HCT116 (cell line): ENCODE measurements around the gene IQCK. TPM values are rescaled to one million over a fixed set of nuclear protein-coding genes. Genes with fewer than 3 reads are reported as not detected.
A peak's percentile ranks its signal among the peaks of the same experiment; 100 is the strongest.

ENCODE experiments used
- ATAC-seq: fragments of 200-7000 bp; cut with Tn5 transposase; 2 replicates; pipeline ENCODE4 v1.9.1; 2020; ENCODE audit warnings: mild to moderate bottlenecking, moderate library complexity
- BruUV-seq: library from RNA; stranded (reverse); fragments of 400-500 nt; replicated peaks from 2 replicates; lab custom pipeline; 2021; lab: Mats Ljungman, UMichigan
- CTCF ChIA-PET: fragments of 300-600 bp; sonication (Branson Sonifier 250); formaldehyde crosslinking; loops from one replicate; lab custom pipeline; 2021; ENCODE audit warnings: antibody characterized with exemption; lab: Charles Lee
- POLR2A ChIA-PET: fragments of 300-600, 350-600 bp; sonication (Branson Sonifier 250); formaldehyde crosslinking; loops from one replicate; lab custom pipeline; 2021; ENCODE audit warnings: antibody characterized with exemption; lab: Charles Lee
- RAD21 ChIA-PET, 2 experiments: fragments of 300-600 bp; sonication (Branson Sonifier 250); formaldehyde crosslinking; loops; one replicate each; lab custom pipeline; 2023; ENCODE audit warnings: low total read pairs in 2 of 2; ENCODE audit not compliant: uncharacterized antibody in 2 of 2, unreplicated experiment in 2 of 2, low non-redundant PET in 1 of 2; lab: Charles Lee
- DNase-seq: peaks from one replicate; pipeline ENCODE4 v3.0.0-alpha.2; 2010; ENCODE audit warnings: low read depth, low spot score
- H2AFZ ChIP-seq: fragments of 200-600 bp; shearing (Covaris generic), sonication (generic); 2 replicates; pipeline ENCODE4 v1.6.1; 2017; ENCODE audit warnings: low read depth, mixed run types, mixed read lengths, antibody characterized with exemption, low read length; ENCODE audit not compliant: poor library complexity, severe bottlenecking
- H3K27ac ChIP-seq: 2 replicates; pipeline ENCODE4 v1.5.1; 2012; ENCODE audit warnings: low read depth, low read length
- H3K27me3 ChIP-seq: fragments of 200-600 bp; sonication (generic); 2 replicates; pipeline ENCODE4 v1.6.1; 2016; ENCODE audit warnings: mixed run types, low read length, mixed read lengths; ENCODE audit not compliant: insufficient read depth
- H3K36me3 ChIP-seq, 2 experiments: fragments of 200-500 bp in 1 of 2; fragments of 200-600 bp in 1 of 2; sonication (Bioruptor generic) in 1 of 2; sonication (generic) in 1 of 2; 2 replicates each; pipeline versions ENCODE4 v1.5.1 to v1.6.1; 2014 to 2016; ENCODE audit warnings: low read length in 2 of 2, inconsistent platforms in 1 of 2, mixed read lengths in 1 of 2, mixed run types in 1 of 2; ENCODE audit not compliant: insufficient read depth in 2 of 2, control insufficient read depth in 1 of 2
- H3K4me1 ChIP-seq, 2 experiments: fragments of 200-600 bp in 1 of 2; sonication (generic) in 1 of 2; 2 replicates each; pipeline versions ENCODE4 v1.5.1 to v1.6.1; 2012 to 2017; ENCODE audit warnings: low read length in 2 of 2, inconsistent platforms in 1 of 2, mild to moderate bottlenecking in 1 of 2, mixed read lengths in 1 of 2, mixed run types in 1 of 2, moderate library complexity in 1 of 2; ENCODE audit not compliant: insufficient read depth in 2 of 2, control insufficient read depth in 1 of 2
- H3K4me2 ChIP-seq: fragments of 200-600 bp; sonication (generic); 2 replicates; pipeline ENCODE4 v1.6.1; 2017; ENCODE audit warnings: mixed run types, low read length, mixed read lengths
- H3K4me3 ChIP-seq, 2 experiments: fragments of 200-600 bp in 1 of 2; sonication (generic) in 1 of 2; replicated peaks in 1 of 2; 2 replicates each; pipeline ENCODE4 v1.5.1; 2011 to 2016; ENCODE audit warnings: low read length in 2 of 2, control low read depth in 1 of 2, low read depth in 1 of 2, mild to moderate bottlenecking in 1 of 2, mixed read lengths in 1 of 2, mixed run types in 1 of 2
- H3K79me2 ChIP-seq: fragments of 200-600 bp; sonication (generic); 2 replicates; pipeline ENCODE4 v1.6.1; 2017; ENCODE audit warnings: mild to moderate bottlenecking, mixed run types, low read length, moderate library complexity, mixed read lengths; ENCODE audit not compliant: insufficient read depth
- H3K9ac ChIP-seq: fragments of 200-600 bp; sonication (generic); 2 replicates; pipeline ENCODE4 v1.6.1; 2016; ENCODE audit warnings: low read length, mixed read lengths
- H3K9me2 ChIP-seq: fragments of 200-600 bp; sonication (generic), shearing (Covaris generic); 2 replicates; pipeline ENCODE4 v1.6.1; 2017; ENCODE audit warnings: mixed run types, mild to moderate bottlenecking, moderate library complexity; ENCODE audit not compliant: insufficient read depth
- H3K9me3 ChIP-seq, 2 experiments: fragments of 200-500 bp in 1 of 2; fragments of 200-600 bp in 1 of 2; sonication (Bioruptor generic) in 1 of 2; sonication (generic) in 1 of 2; 2 replicates each; pipeline ENCODE4 v1.6.1; 2014 to 2017; ENCODE audit warnings: low read length in 2 of 2, mixed read lengths in 2 of 2, inconsistent platforms in 1 of 2, low read depth in 1 of 2, mild to moderate bottlenecking in 1 of 2, mixed run types in 1 of 2, moderate library complexity in 1 of 2; ENCODE audit not compliant: control insufficient read depth in 1 of 2, insufficient read depth in 1 of 2
- H4K20me1 ChIP-seq: fragments of 200-600 bp; sonication (generic), shearing (Covaris generic); 2 replicates; pipeline ENCODE4 v1.6.1; 2017; ENCODE audit warnings: mixed run types, mild to moderate bottlenecking, moderate library complexity; ENCODE audit not compliant: insufficient read depth
- ATF3 ChIP-seq: IDR thresholded peaks from 2 replicates; pipeline ENCODE4 v1.6.1; 2012
- CTCF ChIP-seq, 3 experiments: fragments of 200-600 bp in 1 of 3; sonication (generic) in 1 of 3; IDR thresholded peaks in 2 of 3; conservative IDR thresholded peaks in 1 of 3; 2 replicates each; pipeline ENCODE4 v1.5.1; 2012 to 2017; ENCODE audit warnings: low read depth in 2 of 3, low read length in 2 of 3, antibody characterized with exemption in 1 of 3, borderline replicate concordance in 1 of 3, control low read depth in 1 of 3, mild to moderate bottlenecking in 1 of 3, mixed read lengths in 1 of 3, mixed run types in 1 of 3, moderate library complexity in 1 of 3; ENCODE audit not compliant: insufficient read depth in 1 of 3
- MAX ChIP-seq: IDR thresholded peaks from 2 replicates; pipeline ENCODE4 v1.6.1; 2012
- POLR2A ChIP-seq: IDR thresholded peaks from 2 replicates; pipeline ENCODE4 v1.7.0; 2011; ENCODE audit warnings: borderline replicate concordance; ENCODE audit not compliant: insufficient read depth, insufficient read length; ENCODE audit errors: extremely low read depth
- POLR2AphosphoS5 ChIP-seq: IDR thresholded peaks from 2 replicates; pipeline ENCODE4 v1.6.1; 2011; ENCODE audit warnings: mild to moderate bottlenecking, low read depth, low read length, moderate library complexity
- RAD21 ChIP-seq: IDR thresholded peaks from 2 replicates; pipeline ENCODE4 v1.6.1; 2012; ENCODE audit warnings: low read depth, mild to moderate bottlenecking
- REST ChIP-seq: IDR thresholded peaks from 2 replicates; pipeline ENCODE4 v1.6.1; 2012; ENCODE audit warnings: low read depth
- SRF ChIP-seq: IDR thresholded peaks from 2 replicates; pipeline ENCODE4 v1.6.1; 2012; ENCODE audit warnings: low read depth
- ZFX ChIP-seq: fragments of 450-650 bp; IDR thresholded peaks from 2 replicates; pipeline ENCODE4 v1.6.1; 2017
- intact Hi-C: fragments of 100-400 bp; cut with micrococcal nuclease; formaldehyde crosslinking; loops from 2 replicates; pipeline ENCODE4 v1.10.0; 2022
- total RNA-seq: library from RNA; stranded (reverse); gene quantifications from one replicate; pipeline ENCODE4 v1.2.1, GENCODE V29; 2021; ENCODE audit not compliant: unreplicated experiment

The IQCK gene
- total RNA-seq, 1 experiment from 2014 or later: 11.8 TPM

DNA sequence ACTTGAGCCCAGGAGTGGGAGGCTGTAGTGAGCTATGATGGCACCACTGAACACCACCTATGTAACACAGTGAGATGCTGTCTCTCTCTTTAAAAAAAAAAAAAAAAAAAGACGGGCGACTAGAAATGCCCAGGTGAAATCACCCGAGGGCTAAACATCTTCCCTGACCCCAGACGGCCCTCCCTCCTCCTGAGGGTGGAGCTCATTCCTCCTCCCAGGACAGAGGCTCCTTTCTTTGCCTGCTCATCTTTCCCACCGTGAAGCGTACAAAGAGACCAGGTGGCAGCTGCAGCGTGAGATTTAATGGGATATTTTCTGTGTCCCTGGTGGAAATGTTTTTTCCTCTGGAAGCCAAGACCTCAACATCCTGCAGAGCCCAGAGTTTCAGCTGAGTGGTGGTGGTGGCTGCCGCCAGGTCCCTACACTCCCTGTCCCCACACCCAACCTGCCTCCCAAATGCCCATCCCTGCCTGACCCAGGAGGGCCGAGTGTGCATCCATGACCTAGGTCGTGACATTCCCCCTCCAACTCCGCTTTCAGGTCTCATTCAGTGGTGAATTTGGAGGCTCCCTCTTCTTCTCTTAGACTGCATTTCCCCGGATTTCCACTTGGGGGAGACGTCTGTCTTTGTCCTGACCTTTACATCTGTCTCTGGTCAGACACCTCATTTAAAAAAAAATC lies 181.0 kb downstream of the IQCK start:
- Histone ChIP-seq H3K4me1 (peaks cover 4 to 6% of the 10 kb centered on the region in 2 experiments; a peak in 2 of 4 replicates), H4K20me1 (no peaks in the 10 kb centered on the region), H3K36me3 (no peaks in the 10 kb centered on the region), H3K79me2 (no peaks in the 10 kb centered on the region), H3K9me2 (no peaks in the 10 kb centered on the region), H3K27me3 (no peaks in the 10 kb centered on the region), H3K4me2 (peak overlapping the region; percentile 40), H2AFZ (no peak overlapping the region), H3K27ac (no peak overlapping the region), H3K4me3 (no peak overlapping the region), H3K9me3 (no peaks in the 10 kb centered on the region), H3K9ac (no peak overlapping the region)
- intact Hi-C loops: loop anchor here (1.0 to 2.0 kb wide), 2 partner anchors 402 to 484 kb away; no protein-coding TSS in a partner anchor
- ATAC-seq (peak; percentile 89), DNase-seq (peak; percentile 57)
- no TSS peak for BruUV-seq
- peak; percentile 69 to 88 (median 83) for TF ChIP-seq CTCF (IDR thresholded peaks at IDR 0.05 in 2 of 3, conservative IDR thresholded peaks at IDR 0.05 in 1 of 3; ENCODE audit: borderline replicate concordance in 1 of 3, insufficient read depth in 1 of 3, low read depth in 2 of 3, low read length in 2 of 3)
- peak; percentile 75 for TF ChIP-seq RAD21
- no peak for TF ChIP-seq POLR2AphosphoS5
- CTCF ChIA-PET: interaction anchor here (0.8 to 5.1 kb wide), 9 partner anchors 8 to 487 kb away, joined by 3 to 49 read pairs (median 8); no protein-coding TSS in a partner anchor
- POLR2A ChIA-PET: interaction anchor here (0.6 kb wide), 1 partner anchor 776 kb away, joined by 4 read pairs; no protein-coding TSS in a partner anchor
- RAD21 ChIA-PET: interaction anchor here (0.7 to 1.6 kb wide), 5 partner anchors 9 to 501 kb away, joined by 3 to 5 read pairs (median 4); no protein-coding TSS in a partner anchor

GRCh38 chr16:19899605-19899955 lies 181.5 kb downstream of the IQCK start:
- intact Hi-C loops: loop anchor here (1.0 to 2.0 kb wide), 2 partner anchors 401 to 484 kb away; no protein-coding TSS in a partner anchor
- no peak for TF ChIP-seq REST
- TF ChIP-seq POLR2A: no peak
- TF ChIP-seq ZFX: no peak
- no peak for TF ChIP-seq ATF3
- TF ChIP-seq SRF: no peak
- no peak for TF ChIP-seq MAX

More at GRCh38 chr16:19899605-19899955, 181.5 kb downstream of the IQCK start:
- no peaks in the 10 kb centered on the region for H3K9me3 ChIP-seq
- POLR2A ChIA-PET: no interaction called here
- CTCF ChIA-PET: interaction anchor here (0.8 to 5.1 kb wide), 9 partner anchors 8 to 486 kb away, joined by 3 to 49 read pairs (median 8); no protein-coding TSS in a partner anchor
- H3K9ac ChIP-seq: no peak overlapping the region
- H3K79me2 ChIP-seq: no peaks in the 10 kb centered on the region
- DNase-seq: no peak
- no peaks in the 10 kb centered on the region for H3K27me3 ChIP-seq
- peak; percentile 31 for ATAC-seq
- no TSS peak for BruUV-seq
- RAD21 ChIA-PET: interaction anchor here in 1 of 2 experiments (1.0 to 1.8 kb wide), 5 partner anchors 8 to 486 kb away, joined by 3 to 5 read pairs (median 4); no protein-coding TSS in a partner anchor
- no peaks in the 10 kb centered on the region for H3K36me3 ChIP-seq
- H3K27ac ChIP-seq: no peak overlapping the region
- H4K20me1 ChIP-seq: no peaks in the 10 kb centered on the region
- peak overlapping the region; percentile 40; the same call in 1 of the 2 replicates for H3K4me2 ChIP-seq
- no peak overlapping the region for H2AFZ ChIP-seq
- H3K4me3 ChIP-seq: no peak overlapping the region
- peaks cover 4 to 6% of the 10 kb centered on the region in 2 experiments; a peak in 2 of 4 replicates for H3K4me1 ChIP-seq
- H3K9me2 ChIP-seq: no peaks in the 10 kb centered on the region
